Astrocyte of the cerebellum (primary cell): ENCODE data around the gene TTLL5.

ENCODE experiments used
- DNase-seq: peaks from one replicate; pipeline ENCODE4 v3.0.0-alpha.2; 2011; ENCODE audit warnings: low read depth
- H3K4me3 ChIP-seq: 2 replicates; pipeline ENCODE4 v1.5.1; 2011; ENCODE audit warnings: mild to moderate bottlenecking, low read depth, low read length, moderate library complexity
- CTCF ChIP-seq: IDR thresholded peaks from 2 replicates; pipeline ENCODE4 v1.5.1; 2012; ENCODE audit warnings: low read length, low read depth, moderate library complexity, mild to moderate bottlenecking; ENCODE audit errors: missing control alignments
- in situ Hi-C: cut with HindIII; loops from 2 replicates; pipeline ENCODE4 v1.10.0; 2017; ENCODE audit warnings: low sequenced_read_pairs

The TTLL5 gene

GRCh38 chr14:75770635-75771034, 109.6 kb downstream of the TTLL5 start:
- TF ChIP-seq CTCF = no peak
- H3K4me3 ChIP-seq = no peak overlapping the region
- in situ Hi-C loops = no loop called here
- DNase-seq = no peak

- in situ Hi-C loops = no loop called here
- DNase-seq = no peak
- TF ChIP-seq CTCF = no peak
- no peak overlapping the region for H3K4me3 ChIP-seq
Observed at GRCh38 chr14:75771595-75771994, 110.5 kb downstream of the TTLL5 start.

GRCh38 chr14:75773046-75773445, 112.0 kb downstream of the TTLL5 start:
- no peak overlapping the region for H3K4me3 ChIP-seq
- no peak for DNase-seq
- in situ Hi-C loops = no loop called here
- no peak for TF ChIP-seq CTCF

GRCh38 chr14:75781096-75781495, 120.0 kb downstream of the TTLL5 start:
- no peak overlapping the region for H3K4me3 ChIP-seq
- in situ Hi-C loops = no loop called here
- no peak for TF ChIP-seq CTCF
- no peak for DNase-seq

GRCh38 chr14:75783184-75783583, 122.1 kb downstream of the TTLL5 start:
- no peak overlapping the region for H3K4me3 ChIP-seq
- DNase-seq = no peak
- in situ Hi-C loops = no loop called here
- no peak for TF ChIP-seq CTCF

- no peak overlapping the region for H3K4me3 ChIP-seq
- no peak for DNase-seq
- in situ Hi-C loops = no loop called here
- no peak for TF ChIP-seq CTCF
Observed at GRCh38 chr14:75783602-75784313, 122.7 kb downstream of the TTLL5 start.
